Esophagus muscularis mucosa (tissue), 3 donors: Measurements from ENCODE around the gene SAMD4A.

Source experiments
- CTCF ChIP-seq, 3 experiments: fragments of 200-600 bp in 2 of 3; fragments of 450-650 bp in 1 of 3; sonication (generic) in 2 of 3; IDR thresholded peaks; one replicate each; pipeline ENCODE4 v1.5.1; 2017 to 2019; ENCODE audit warnings: antibody characterized with exemption in 3 of 3, mild to moderate bottlenecking in 2 of 3, moderate library complexity in 1 of 3
- POLR2A ChIP-seq: fragments of 450-650 bp; IDR thresholded peaks from one replicate; pipeline ENCODE4 v1.6.1; 2017; ENCODE audit warnings: antibody characterized with exemption, moderate library complexity, mild to moderate bottlenecking, low read depth

DNA sequence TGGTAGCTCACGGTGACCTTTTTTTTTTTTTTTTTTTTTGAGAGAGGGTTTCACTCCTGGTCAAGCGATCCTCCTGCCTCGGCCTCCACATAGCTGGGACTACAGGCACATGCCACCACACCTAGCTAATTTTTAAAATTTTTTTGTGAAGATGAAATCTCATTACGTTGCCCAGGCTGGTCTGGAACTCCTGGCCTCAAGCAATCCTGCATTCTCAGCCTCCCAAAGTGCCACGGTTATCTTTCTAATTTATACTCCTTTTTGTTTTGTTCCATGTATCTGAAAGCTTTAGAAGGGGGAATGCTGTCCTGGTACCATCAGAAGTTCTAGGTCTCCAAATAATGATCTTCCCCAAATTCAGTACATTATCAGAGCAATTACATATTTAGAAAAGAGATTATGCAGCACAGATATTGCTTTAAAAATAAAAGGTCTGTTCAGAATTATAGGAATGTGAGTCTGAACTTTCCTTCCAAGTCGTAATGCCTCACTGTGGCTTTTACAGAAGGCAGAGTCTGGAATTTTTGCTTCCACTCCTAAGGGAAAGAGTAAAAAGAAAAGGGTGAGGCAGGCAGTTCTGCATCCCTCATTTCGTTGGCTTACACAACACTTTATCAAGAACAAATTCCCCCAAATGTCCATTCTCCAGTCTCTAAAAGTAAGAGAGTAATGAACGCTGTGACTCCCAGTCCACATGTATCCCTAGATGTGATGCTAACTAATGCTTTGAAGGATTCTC is 262.7 kb downstream of the SAMD4A start:
- TF ChIP-seq CTCF (IDR thresholded peaks at IDR 0.05) (no peak), POLR2A (no peak)
